ENCODE data around the gene IQGAP2.
A peak's percentile ranks its signal among the peaks of the same experiment; 100 is the strongest.

Gene IQGAP2

DNA sequence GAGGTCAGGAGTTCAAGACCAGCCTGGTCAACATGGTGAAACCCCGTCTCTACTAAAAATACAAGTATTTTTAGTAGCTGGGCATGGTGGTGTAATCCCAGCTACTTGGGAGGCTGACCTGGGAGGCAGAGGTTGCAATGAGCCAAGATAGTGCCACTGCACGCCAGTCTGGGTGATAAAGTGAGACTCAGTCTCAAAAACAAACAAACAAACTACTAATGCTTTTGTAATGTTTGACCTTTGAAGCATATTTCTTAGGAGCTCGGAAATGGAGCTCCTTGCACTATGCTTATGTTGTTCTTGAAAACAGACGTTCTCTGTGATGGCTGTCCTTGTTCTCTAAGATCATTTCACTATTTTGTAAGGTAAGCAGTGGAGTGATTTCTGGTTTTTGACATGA is 214.1 kb downstream of the IQGAP2 start:
- DNase-seq: no peak

DNA sequence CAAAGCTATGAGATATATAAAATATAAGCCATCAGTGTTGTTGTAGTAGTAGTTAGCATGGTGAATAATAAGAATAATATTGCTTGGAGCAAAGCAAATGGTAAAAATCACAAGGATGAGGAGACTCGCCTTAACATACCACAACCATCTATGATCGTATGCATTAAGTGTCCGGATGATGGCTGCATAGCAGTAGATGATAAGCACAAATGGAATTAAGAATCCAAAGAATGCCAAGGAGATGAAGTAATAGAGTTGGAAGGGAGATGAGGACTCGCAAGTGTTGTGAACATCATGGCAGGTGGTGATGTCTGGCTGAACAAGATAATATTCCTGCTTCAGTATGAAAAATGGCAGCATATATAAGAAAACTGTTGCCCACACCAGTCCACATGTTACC is 214.6 kb downstream of the IQGAP2 start:
- DNase-seq: no peak

DNA sequence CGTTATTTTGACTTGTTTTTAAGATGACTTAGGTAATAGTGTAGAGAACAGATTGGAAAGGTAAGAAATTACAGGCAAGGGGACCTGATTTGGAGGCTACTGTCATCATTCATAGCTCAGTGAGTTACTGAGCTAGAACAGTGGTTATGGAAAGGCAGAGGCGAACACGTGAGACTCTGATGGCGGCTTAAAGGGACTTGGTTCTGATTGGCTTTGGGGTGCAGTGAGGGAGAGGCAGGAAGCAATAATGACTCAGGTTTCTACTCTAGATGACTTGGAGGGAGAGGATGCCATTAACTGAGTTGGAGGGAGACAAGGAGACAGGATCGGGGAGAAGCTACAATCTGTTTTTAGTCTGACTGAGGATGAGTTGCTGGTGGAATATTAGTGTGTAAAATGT is 217.1 kb downstream of the IQGAP2 start:
- no peak for DNase-seq

DNA sequence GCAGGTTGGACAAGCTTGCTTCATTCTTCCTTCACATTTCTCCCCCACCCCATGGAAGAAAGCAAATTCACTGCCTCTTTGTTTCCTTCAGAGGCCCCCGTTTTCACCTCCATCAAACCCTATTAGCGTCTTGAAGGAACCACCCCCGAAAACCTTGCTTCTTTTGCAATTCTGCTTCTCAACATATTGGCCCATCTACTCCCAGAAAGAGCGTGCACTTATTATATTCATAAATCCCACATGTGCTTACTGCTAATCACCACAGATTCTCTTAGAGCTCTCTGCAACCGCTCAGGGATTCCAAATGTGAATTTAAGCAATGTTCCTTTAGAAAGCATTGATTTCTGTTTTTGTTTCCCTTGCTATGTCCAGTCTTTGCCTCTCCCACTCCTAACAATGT is 219.0 kb downstream of the IQGAP2 start:
- no peak for DNase-seq

DNA sequence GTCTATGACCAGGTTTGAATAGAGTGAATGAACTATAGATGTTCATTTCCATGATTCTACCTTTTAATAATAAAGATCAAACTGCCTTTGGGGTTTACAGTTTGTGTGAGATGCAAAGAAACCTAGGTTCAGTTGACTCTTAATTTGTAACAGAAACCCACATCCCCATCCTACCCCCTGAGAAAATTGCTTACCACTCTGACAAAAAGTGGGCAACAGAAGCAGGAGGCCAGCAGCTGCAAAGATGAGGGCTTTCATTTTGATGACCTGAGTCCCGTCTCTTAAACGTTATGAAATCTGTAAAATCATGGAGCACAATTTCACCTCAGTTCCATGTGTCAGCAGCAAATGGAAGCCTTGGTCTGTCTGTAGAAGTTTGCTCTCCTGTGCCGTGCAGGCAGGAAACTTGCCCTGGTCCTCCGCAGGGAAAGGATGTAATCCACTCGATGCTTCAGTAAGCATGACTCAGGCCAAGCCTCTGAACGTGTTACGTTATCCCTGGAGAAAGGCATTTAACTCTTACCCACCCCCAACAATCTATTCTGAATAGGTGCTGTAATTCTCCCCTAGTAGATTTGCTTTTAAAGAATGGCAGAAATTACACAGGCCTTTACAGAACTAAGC is 220.0 kb downstream of the IQGAP2 start, which contains the start of gene F2RL2:
Gene F2RL2, minus strand, starts transcription at position 431 of the 624 bp plus-strand sequence. Its CDS starts 173 bp downstream, at position 258.
- DNase-seq: no peak

DNA sequence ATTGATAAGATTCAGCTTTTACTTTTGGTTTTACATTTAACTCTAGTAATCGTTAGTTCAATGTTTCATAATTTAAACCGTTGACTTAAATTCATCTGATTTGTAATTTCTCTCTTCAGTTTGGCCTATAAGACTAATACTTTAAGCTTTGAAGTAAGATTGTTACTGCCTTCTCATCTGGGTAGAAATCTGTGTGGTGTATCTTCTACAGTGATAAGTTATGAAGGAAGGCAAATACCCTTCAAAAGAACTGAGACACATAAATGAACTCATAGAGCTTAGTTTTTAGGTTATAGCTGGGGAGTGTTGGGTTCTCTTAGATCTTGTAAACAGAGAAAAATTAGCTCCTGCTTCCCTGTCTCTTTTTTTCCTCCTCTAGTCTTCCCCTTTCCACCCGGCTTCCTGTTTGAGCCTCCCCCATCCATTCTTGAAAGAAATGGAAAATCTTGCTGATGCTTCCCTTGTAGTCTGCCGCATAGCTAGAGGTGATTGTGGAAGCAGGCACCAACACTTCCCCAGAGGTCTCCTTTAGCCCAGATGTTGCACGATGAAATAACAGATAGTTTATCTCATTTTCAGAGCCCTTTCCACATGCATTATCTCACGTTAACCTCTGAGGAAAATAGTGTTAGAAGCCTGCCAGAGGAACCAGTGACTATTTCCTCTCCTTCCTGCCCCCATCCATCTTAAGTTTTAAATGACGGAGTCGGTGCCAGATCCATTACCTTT is 222.2 kb downstream of the IQGAP2 start:
- DNase-seq: no peak

DNA sequence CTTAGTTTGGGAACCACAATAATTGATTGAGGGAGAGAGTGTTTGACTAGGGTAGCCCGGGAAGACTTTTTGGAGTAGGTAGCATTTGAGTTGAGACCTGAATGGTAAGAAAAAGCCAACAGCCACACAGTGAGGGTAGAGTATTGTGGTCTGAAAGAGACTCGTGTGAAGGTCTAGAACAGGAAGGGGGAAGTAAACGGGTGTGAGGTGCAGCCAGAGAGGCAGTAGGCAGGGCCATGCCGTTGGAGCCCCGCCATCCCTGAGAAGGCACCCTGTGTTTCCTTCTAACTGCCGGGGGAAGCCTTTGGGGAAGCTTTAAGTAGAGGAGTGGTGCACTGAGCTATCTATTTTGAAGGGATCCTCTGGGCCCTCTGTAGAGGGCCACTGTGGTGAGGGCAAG is 223.7 kb downstream of the IQGAP2 start:
- DNase-seq: no peak

DNA sequence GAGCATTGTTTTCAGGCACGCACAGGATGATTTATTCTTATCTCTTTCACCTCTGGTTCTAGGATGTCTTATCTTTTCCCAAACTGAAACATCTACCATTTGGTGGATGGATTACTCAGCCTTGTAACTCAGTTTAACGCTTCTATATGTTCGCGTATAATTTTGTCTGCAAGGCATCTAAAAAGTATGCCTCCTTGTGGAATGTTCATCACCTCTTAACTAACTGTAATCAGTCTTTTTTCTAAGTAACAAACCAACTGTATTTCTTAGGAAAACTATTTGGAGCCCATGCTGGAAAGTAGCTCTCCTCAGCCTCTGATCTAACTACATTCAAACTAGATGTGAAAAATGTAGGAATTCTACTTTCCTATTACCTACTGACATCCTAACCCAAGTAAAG is 231.6 kb downstream of the IQGAP2 start:
- DNase-seq: no peak

DNA sequence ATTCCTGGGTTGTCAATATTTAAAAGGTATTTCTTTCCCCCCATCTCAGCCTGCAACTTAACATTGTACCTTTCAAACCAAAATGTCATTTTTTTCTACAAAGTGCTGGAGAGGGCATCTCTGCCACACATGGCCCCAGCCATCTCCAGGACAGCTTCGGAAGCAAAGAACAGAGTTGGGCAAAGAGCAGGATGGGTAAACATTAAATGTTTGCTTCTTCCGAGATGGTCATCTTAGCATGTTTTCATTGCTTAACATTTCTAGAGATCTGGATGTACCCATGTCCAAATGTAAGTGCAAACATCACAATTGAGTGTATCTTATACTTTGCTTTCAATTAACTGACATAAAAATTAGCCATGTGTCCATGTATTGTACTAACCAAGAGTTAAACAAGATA is 234.4 kb downstream of the IQGAP2 start:
- no peak for DNase-seq

DNA sequence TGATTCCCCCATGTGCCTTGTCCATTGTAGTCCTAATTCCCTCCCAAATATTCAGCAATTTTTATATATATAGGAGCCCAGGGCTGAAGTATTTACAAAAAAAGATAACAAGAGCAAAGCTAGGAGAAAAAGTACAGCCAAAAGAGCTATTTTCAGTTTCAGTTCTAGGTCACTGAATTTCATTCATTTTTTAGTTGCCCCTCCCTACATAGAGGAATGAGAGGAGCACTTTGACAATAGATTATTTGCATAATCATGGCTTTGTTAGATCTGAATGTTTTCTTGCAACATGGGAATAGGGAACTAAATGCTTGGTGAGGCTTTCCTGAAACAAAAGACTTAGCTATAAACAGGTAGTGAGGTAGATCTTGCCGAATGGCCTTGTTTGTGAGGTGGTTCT is 235.4 kb downstream of the IQGAP2 start:
- DNase-seq: no peak

DNA sequence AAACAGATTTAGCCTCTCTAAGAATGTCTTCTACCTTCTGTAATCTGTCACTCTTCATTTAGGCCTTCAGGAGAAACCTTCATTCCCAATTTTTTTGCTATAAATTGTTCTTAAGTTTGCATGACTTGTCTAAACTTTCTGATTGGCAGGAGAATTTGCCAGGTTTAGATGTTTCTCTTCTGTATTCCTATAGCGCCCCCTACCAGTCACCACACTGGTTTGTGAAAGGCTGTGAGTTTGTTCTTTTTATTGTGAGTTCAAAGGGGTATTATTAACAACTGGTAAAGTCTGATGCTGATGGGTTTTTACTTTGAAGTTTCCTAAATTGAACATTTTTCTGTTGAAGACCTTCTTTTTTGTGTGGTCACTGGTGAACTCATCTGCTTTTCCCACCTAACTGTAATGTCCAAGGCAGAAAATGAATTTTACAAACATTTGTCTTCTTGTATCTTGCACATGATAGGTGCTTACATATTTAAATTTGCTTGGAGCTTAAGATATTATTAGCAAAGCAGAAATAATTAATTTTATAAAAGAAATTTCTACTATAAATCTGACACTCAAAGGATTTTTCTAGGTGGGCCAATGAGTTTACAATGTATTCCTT is 238.5 kb downstream of the IQGAP2 start:
- DNase-seq: peak; percentile 7

DNA sequence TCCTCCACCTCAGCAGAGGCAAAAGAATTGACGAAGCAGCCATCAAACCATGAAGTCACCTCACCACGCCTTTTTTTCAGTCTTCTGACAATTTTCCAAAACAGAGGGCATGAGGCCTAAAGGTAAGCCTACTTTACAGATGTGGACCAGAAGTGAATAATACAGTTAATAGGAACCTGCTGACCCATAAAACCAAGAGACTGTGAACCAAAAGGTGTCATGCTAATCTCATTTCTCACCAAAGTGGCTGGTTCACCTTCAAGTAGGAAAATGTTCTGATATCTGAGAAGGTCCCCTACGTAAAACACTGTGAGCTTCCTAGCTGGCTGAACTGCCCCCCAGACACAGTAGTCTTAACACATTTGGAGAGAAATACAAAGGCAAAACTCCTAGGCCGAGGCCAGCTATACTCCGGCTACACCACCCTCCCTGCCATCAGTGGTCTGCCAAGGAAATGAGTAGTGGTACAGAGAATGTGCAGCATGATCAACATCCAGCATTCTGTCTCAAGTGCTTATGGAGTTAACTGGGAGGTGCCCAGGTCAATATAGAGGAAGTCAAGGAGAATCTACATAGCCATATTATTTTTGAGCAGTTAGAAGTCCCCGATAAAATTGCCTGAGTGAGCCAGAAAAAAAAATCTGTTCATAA is 239.4 kb downstream of the IQGAP2 start:
- no peak for DNase-seq

DNA sequence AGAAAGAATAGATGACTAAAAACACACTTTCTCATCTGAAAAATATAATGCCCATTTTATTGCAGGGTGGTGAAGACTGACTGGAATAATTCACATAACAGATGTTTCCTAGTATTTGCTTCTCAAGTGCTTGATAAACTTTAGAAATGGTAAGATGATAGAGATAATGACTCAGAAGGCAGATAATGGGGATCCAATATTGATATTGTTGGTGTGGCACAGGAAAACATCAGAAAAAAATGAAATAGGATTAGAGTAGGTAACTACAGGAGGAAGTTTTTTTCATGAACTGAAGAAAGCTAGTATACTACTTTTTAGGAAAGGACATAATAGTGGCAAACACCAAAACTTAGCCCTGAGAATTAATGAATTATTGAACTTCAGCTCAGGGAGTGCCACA is 240.3 kb downstream of the IQGAP2 start:
- DNase-seq: no peak

DNA sequence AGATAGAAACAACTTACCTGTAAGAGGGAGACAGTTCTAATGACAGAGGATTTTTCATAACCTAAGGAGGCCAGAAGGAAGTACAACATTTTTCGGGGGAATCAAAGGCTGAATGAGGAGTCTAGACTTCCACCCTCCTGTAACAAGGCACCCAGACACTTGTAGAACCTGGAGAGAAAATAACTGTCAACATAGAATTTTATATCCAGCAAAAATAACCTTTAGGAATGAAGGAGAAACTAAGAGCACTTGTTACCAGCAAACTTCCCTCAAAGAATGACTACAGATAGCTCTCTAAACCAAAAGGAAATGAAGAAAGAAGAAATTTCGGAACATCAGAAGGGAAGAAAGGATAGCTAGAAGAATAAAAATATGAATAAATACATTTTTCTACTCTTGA is 246.1 kb downstream of the IQGAP2 start:
- no peak for DNase-seq

DNA sequence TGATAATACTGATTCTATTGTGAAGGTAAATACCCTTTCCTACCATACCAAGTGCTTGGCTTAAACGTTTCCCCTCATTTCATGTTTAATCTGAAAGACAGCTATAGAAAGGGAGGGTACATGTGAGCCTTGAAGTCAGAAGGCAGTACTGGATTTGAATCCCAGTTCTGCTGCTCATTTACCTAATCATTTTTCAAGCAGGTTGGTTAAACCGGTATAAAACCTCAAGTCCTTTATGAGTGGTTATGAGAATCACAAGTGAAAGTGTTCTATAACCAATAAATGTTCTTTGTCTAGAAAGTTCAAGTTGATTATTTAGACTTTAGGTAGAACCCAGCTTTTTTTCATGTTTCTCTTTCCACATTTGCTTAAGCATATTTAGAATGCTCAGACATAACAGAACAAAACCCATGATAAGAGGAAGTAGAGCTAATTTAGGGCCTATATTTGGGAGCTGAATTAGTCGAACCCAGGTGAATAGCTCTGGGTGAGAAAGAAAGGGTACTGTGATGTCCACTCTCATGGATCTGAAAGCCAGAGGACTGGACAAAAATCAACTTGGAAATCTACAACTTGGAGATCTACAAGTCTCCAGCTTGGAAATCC is 249.8 kb downstream of the IQGAP2 start:
- DNase-seq: no peak

DNA sequence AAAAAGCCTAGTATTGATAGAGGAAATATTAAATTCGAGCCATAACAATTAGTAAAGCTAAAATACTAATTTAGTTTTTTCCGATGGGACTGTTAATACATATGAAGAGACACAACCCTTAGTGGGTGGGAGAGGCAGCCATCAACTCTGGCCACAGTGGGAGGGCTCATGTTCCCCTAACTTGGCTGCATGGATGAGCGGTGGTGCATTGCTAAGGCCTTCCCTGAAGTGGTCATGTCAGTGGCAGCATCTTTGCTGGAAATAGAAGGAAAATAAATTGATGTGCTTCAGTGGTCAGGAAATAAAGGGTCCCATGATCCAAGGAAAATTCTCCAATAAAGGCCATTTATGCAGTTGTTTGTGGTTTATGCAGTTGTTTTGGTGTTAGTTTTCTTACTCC is 254.0 kb downstream of the IQGAP2 start:
- DNase-seq: no peak

DNA sequence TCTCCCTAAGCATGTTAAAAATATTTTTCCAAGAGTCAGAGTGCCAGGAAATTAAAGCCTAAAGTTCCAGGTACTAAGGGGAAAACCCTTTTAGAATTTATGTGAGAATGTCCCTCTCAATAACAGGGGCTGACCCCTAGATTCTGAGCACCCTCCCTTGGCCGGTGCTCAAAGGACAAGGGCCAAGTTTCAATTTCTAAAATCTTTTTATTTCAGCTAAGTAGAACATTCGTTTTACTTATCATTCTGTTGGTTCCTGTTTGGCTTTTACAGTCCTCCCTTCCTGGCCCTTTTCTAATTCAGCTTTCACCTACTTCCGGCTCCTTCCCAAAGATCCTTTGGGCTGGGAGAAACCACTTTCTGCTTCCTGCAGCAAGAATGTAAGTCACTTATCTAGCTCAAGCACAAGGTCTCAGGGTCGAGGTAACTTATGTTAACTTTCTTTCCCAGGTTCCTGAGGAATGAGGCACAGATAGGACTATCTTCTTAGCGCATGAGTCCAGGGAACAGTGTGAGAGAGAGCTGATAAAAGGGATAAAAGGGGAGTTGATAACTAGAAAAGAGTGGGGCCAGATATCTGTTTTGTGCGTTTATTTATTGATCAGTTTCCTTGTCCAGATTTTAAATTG is 254.7 kb downstream of the IQGAP2 start:
- no peak for DNase-seq

DNA sequence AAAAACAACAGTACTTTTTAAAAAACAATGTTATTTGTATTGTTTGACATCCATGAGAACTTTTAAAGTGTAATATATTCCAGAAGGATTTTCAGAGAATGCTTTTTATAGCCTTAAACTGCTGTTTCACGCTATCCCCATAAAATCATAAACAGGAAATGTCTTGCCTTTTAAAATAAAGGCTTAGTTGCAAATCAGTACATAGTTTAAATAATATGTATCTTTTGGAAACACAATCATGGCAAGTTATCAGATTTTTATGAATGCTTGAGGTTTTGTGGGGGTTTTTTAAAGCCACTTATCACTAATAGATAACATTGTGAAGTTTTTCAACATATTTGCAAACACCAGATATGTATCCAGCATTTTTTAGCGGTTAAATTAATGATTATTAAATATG is 257.3 kb downstream of the IQGAP2 start:
- no peak for DNase-seq

DNA sequence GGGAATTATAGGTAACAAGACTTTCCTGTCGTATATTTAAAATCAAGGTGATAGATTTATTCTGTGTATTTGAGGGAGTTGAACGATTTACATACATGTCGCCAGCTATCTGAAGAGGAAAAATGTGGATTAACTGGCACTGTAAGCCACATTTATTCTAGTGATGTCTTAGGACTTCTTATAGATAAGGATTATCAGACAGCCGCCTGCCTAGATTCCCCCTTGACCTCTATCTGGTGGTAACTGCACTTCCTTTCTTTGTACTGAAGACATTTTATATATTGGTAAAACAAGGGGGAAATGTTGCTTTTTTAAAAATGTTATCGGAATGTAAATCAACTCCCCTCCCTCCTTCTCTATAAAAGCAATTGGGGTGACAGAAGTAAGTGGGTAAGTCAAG is 259.4 kb downstream of the IQGAP2 start:
- no peak for DNase-seq

DNA sequence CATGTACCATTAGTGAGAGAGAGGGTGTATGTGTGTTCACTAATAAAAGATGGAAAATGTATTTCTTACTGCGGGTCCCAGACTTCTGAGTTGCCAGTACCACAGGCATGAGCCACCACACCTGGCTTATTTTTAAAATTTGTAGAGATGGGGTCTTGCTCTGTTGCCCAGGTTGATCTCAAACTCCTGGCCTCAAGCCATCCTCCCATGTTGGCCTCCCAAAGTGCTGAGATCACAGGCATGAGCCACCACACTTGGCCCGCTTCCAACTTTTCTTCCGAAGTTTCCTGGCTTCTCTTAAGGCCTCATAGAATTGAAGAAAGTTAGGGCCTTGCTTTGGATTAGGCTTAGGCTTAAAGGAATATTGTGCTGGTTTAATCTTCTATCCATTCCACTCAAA is 260.5 kb downstream of the IQGAP2 start:
- DNase-seq: no peak

DNA sequence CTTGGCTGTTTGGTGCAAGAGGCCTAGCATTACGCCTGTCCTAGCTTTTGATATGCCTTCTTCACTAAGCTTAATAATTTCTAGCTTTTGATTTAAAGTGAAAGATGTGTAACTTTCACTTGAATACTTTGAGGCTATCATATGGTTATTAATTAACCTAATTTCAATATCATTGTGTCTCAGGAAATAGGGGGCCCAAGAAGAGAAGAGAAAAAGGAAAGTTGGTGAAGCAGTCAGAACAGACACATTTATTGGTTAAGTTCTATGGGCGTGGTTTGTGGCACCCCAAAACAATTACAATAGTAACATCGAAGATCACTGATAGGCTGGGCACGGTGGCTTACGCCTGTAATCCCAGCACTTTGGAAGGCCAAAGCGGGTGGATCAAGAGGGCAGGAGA is 261.0 kb downstream of the IQGAP2 start:
- no peak for DNase-seq

DNA sequence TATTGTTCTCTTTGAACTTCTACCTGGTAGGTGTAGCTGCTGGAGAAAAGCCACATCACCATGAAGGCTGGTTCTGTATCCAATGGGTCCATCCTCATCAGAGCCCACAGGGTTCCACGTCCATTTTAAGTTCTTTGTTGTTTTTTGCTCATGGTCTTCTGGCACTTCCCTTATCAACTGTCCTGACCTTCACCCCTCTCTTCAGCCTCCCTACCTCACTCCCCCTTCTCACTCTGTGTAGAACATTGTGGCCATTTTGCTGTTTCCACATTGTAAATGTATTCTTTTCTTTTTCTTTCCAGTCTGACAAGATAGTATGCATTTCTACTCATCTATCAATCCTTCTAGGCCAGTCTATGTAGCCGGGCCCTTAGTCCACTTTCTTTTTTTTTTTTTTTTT is 264.4 kb downstream of the IQGAP2 start:
- no peak for DNase-seq

DNA sequence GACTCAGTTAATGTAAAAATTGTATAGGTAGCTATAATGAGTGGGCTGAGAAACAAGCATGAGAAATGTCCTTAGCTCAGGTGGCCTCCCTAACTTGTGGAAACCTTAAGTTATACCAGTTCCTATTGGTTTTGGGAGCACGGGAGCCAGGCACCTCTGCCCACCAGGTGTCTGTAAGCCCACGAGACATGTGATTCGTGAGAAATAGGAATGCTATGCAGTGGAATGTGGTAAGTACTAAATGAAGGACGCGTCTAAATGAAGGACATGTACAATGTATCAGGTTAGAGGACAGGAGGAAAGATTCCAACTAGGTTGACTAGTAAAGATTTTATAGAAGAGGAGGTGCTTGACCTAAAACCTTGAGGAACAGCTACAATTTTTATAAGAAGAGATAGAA is 266.2 kb downstream of the IQGAP2 start:
- DNase-seq: no peak

Data from COR-L47 (cell line).